ENCODE data around the gene ATP8A2.

Gene ATP8A2

DNA sequence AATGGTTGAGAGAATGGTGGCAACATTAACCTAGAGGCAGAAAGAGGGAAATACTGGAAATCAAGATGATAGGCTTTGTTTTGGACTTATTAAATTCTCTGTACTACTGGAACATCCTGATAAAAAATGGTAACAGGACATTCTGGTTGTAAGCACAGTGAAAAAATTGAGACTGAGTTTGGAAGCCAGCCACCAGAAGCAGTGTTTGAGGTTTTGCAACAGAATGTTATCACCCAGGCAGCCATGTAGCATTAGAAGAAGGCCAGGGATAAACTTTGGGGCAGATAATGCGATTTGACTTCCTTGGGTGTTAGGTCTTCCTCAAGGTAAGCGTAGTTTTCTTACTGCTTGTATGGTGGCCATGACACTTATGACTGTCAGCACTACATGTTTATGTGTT is 307.4 kb downstream of the ATP8A2 start:
- TF ChIP-seq, protein P1, sequence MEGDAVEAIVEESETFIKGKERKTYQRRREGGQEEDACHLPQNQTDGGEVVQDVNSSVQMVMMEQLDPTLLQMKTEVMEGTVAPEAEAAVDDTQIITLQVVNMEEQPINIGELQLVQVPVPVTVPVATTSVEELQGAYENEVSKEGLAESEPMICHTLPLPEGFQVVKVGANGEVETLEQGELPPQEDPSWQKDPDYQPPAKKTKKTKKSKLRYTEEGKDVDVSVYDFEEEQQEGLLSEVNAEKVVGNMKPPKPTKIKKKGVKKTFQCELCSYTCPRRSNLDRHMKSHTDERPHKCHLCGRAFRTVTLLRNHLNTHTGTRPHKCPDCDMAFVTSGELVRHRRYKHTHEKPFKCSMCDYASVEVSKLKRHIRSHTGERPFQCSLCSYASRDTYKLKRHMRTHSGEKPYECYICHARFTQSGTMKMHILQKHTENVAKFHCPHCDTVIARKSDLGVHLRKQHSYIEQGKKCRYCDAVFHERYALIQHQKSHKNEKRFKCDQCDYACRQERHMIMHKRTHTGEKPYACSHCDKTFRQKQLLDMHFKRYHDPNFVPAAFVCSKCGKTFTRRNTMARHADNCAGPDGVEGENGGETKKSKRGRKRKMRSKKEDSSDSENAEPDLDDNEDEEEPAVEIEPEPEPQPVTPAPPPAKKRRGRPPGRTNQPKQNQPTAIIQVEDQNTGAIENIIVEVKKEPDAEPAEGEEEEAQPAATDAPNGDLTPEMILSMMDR (IDR thresholded peaks at IDR 0.05; ENCODE audit: insufficient read depth, low read depth, low read length, missing control alignments): no peak
- no peak overlapping the region for H3K4me3 ChIP-seq (ENCODE audit: low read length)
- DNase-seq (ENCODE audit: low read depth): no peak

DNA sequence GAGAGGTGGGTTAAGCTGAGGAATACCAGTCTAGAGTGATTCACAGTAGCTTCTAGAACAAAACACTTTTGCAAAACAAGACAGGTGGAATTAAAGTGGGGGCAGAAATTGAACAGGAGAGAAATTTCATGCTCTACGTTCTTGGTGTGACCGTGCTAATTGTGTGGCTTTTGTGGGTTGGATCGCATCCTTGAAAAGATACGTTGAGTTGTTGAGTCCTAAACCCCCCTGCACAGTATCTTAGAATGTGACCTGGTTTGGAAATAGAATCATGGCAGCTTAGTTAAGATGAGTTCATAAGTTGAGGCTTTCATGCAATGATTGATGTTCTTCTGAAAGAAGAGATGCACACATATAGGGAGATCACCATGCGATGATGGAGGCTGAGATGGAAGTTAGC is 308.2 kb downstream of the ATP8A2 start:
- TF ChIP-seq, protein P1 (IDR thresholded peaks at IDR 0.05; ENCODE audit: insufficient read depth, low read depth, low read length, missing control alignments): no peak
- DNase-seq (ENCODE audit: low read depth): no peak

DNA sequence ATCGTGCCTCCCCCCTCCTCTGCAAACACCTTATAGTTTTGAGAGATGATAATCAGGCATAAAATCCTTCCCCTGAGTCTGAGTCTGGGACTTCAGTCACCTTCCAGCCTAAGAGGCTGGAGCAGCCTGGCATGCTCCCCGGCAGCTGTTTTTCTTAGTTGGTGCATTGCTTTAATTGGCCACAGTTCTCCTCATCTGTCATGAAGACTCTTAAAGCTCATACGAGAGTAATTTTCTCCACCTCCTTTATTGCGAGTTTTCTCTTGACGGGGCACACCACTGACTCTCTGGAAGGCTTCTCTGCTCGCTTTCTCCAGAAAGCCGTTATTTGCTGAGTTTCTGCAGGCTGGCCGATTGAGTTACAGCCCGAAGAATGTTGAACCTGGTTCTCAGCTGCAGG is 310.5 kb downstream of the ATP8A2 start:
- TF ChIP-seq, protein P1 (IDR thresholded peaks at IDR 0.05; ENCODE audit: insufficient read depth, low read depth, low read length, missing control alignments): no peak
- H3K4me3 ChIP-seq (ENCODE audit: low read length): no peak overlapping the region
- no peak for DNase-seq (ENCODE audit: low read depth)

More for the DNA sequence above, 308.2 kb downstream of the ATP8A2 start:
- no peak overlapping the region for H3K4me3 ChIP-seq (ENCODE audit: low read length)

DNA sequence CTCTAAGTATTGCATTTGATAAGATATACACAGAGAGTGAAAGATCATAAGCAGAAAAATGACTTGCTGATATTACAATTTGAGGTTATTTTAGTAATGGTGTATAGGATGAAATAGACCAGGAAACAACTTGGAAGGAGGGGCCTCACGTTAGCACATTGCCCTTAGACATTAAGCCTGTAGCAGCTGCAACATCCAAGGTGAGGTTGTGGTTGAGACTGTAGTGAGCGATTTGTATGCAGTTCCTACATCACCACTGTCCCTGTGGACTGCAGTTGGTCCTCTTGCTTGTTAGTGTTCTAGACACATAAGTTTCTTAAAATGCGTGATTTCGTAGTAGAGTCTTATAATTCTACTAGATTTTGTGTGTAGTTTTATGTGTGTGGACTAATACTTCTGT is 311.3 kb downstream of the ATP8A2 start:
- TF ChIP-seq, protein P1 (IDR thresholded peaks at IDR 0.05; ENCODE audit: insufficient read depth, low read depth, low read length, missing control alignments): no peak
- H3K4me3 ChIP-seq (ENCODE audit: low read length): no peak overlapping the region
- DNase-seq (ENCODE audit: low read depth): no peak

DNA sequence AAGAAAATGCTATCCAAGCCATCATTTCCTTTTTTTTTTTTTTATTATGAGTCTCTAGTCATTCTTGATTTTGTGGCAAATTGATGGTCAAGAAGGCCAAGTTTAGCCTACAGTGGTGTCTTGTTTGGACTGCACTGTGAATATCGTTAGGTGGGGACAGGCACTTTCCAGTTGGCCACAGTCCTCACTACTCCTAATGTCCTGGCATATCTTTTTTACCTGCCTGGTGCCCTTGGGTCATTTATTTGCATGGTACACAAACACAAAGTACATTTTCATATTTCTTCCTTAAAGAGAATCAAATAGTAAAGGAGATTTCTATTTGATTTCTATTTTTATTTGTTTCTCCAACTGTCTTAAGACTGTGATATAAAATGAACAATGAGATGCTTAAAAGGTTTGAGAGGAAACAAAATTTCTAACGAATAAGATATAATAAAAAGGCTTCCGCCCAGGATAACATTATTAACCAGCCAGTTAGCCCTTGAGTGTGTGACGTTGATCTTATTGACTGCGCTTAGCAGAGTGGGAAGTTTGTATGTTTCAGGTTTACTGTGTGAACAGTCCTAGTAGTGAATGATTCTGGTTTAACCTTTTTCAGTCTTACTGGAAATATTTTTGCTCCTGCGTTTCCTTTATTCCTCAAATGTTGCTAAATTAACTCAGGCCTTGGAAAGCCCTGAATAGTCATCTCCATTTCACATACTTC is 312.0 kb downstream of the ATP8A2 start:
- no peak overlapping the region for H3K4me3 ChIP-seq (ENCODE audit: low read length)
- TF ChIP-seq, protein P1 (IDR thresholded peaks at IDR 0.05; ENCODE audit: insufficient read depth, low read depth, low read length, missing control alignments): no peak
- no peak for DNase-seq (ENCODE audit: low read depth)

DNA sequence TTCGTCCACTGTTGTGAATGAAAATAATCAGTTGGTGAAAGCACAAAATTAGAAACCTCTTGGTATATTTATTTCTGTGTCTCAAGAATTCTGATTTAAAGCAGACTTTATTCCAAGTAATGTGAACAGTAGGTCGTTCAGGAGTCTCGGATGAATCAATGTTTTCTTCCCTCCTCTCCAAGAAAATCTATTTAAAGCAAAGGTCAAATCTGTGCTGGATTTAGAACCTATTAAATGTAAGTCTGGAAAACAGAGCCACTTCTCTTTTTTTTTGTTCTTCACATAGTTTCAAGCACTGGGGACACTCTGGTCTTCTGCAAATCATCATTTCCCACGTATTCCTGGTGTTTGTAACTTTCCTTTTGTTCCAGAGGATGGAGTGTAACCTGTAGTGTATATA is 312.7 kb downstream of the ATP8A2 start:
- H3K4me3 ChIP-seq (ENCODE audit: low read length): no peak overlapping the region
- TF ChIP-seq, protein P1 (IDR thresholded peaks at IDR 0.05; ENCODE audit: insufficient read depth, low read depth, low read length, missing control alignments): no peak
- no peak for DNase-seq (ENCODE audit: low read depth)
